MM.1S (cell line): Measurements from ENCODE around the gene PSTPIP1.

Experiments used
- DNase-seq: peaks from one replicate; pipeline ENCODE4 v3.0.0-alpha.2; 2015
- H2AFZ ChIP-seq: fragments of 300-600 bp; sonication (generic); 2 replicates; pipeline ENCODE4 v1.6.0; 2016; ENCODE audit warnings: antibody characterized with exemption, low read length
- H3F3A ChIP-seq: fragments of 300-600 bp; sonication (generic); 2 replicates; pipeline ENCODE4 v1.6.1; 2016; ENCODE audit warnings: mild to moderate bottlenecking, antibody characterized with exemption, low read length, moderate library complexity, mixed read lengths; ENCODE audit not compliant: insufficient read depth
- H3K27ac ChIP-seq: fragments of 300-600 bp; sonication (generic); 2 replicates; pipeline ENCODE4 v1.5.1; 2016; ENCODE audit warnings: mild to moderate bottlenecking, low read length
- H3K27me3 ChIP-seq: fragments of 300-600 bp; sonication (generic); replicated peaks from 2 replicates; pipeline ENCODE4 v1.6.0; 2016; ENCODE audit warnings: low read length; ENCODE audit not compliant: insufficient read depth
- H3K36me3 ChIP-seq: fragments of 300-600 bp; sonication (generic); replicated peaks from 2 replicates; pipeline ENCODE4 v1.6.1; 2016; ENCODE audit warnings: mild to moderate bottlenecking, low read length, mixed read lengths; ENCODE audit not compliant: insufficient read depth
- H3K4me1 ChIP-seq: fragments of 300-600 bp; sonication (generic); 2 replicates; pipeline ENCODE4 v1.6.1; 2016; ENCODE audit warnings: low read length, mixed read lengths
- H3K4me2 ChIP-seq: fragments of 300-600 bp; sonication (generic); 2 replicates; pipeline ENCODE4 v1.6.0; 2016; ENCODE audit warnings: low read depth, low read length
- H3K4me3 ChIP-seq: fragments of 300-600 bp; sonication (generic); 2 replicates; pipeline ENCODE4 v1.5.1; 2016; ENCODE audit warnings: low read length, mixed read lengths
- H3K79me2 ChIP-seq: fragments of 300-600 bp; sonication (generic); 2 replicates; pipeline ENCODE4 v1.6.1; 2016; ENCODE audit warnings: mixed run types, low read length, mixed read lengths
- H3K9ac ChIP-seq: fragments of 300-600 bp; sonication (generic); 2 replicates; pipeline ENCODE4 v1.6.1; 2016; ENCODE audit warnings: low read length, mixed read lengths
- H3K9me2 ChIP-seq: fragments of 300-600 bp; sonication (generic); replicated peaks from 2 replicates; pipeline ENCODE4 v1.6.1; 2016; ENCODE audit warnings: mild to moderate bottlenecking, low read length, mixed read lengths; ENCODE audit not compliant: insufficient read depth
- H3K9me3 ChIP-seq: fragments of 300-600 bp; sonication (generic); replicated peaks from 2 replicates; pipeline ENCODE4 v1.6.1; 2016; ENCODE audit warnings: mild to moderate bottlenecking, low read length, mixed read lengths; ENCODE audit not compliant: insufficient read depth
- H4K20me1 ChIP-seq: fragments of 300-600 bp; sonication (generic); 2 replicates; pipeline ENCODE4 v1.6.1; 2016; ENCODE audit warnings: mild to moderate bottlenecking, low read length, moderate library complexity, mixed read lengths; ENCODE audit not compliant: insufficient read depth
- CTCF ChIP-seq: fragments of 300-600 bp; sonication (generic); IDR thresholded peaks from 2 replicates; pipeline ENCODE4 v1.5.1; 2016; ENCODE audit warnings: antibody characterized with exemption, low read length, mixed read lengths
- EZH2 ChIP-seq: fragments of 300-600 bp; sonication (generic); optimal IDR thresholded peaks from 2 replicates; pipeline ENCODE3; 2017; ENCODE audit warnings: low read depth, mild to moderate bottlenecking, antibody characterized with exemption, low read length, mixed read lengths
- EZH2phosphoT487 ChIP-seq: fragments of 300-600 bp; sonication (generic); IDR thresholded peaks from 2 replicates; pipeline ENCODE4 v1.6.1; 2018; ENCODE audit warnings: antibody characterized with exemption, low read length

Gene PSTPIP1

GRCh38 chr15:76994001-76994400, 925 bp upstream of the PSTPIP1 start:
- Histone ChIP-seq H3K4me3 (no peak overlapping the region), H4K20me1 (no peaks in the 10 kb centered on the region), H3K36me3 (no peaks in the 10 kb centered on the region), H2AFZ (no peak overlapping the region), H3K79me2 (no peaks in the 10 kb centered on the region), H3K4me2 (no peak overlapping the region), H3K4me1 (no peaks in the 10 kb centered on the region), H3K9me3 (no peaks in the 10 kb centered on the region), H3K9me2 (no peaks in the 10 kb centered on the region), H3K27ac (no peak overlapping the region), H3K27me3 (no peaks in the 10 kb centered on the region), H3F3A (no peaks in the 10 kb centered on the region), H3K9ac (no peak overlapping the region)
- DNase-seq = no peak
- no peak for TF ChIP-seq CTCF
- TF ChIP-seq EZH2phosphoT487 = no peak
- no peak for TF ChIP-seq EZH2

DNA sequence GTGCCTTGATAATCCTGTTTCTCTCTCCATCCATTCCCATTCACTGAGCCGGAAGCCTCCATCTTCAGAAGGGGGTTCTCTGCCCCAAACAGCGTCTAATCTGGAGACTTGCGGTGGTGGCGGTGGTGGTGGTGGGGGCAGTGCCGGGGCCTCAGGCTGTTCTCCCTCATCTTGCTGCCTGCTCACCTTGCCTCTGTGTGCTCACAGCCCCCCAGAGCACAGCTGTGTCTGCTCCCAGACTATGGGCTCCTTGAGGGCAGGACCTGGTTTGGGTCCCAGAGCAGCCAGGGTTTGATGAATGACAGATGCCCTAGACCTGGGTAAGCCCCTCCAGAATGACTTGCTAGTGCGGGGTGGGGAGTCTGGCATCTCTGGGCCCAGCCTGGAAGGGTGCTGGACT, 430 bp upstream of the PSTPIP1 start:
- no peaks in the 10 kb centered on the region for H3K9me3 ChIP-seq
- no peak overlapping the region for H3K27ac ChIP-seq
- H3K36me3 ChIP-seq = no peaks in the 10 kb centered on the region
- no peak overlapping the region for H3K4me2 ChIP-seq
- H3K4me1 ChIP-seq = no peaks in the 10 kb centered on the region
- H3K9ac ChIP-seq = no peak overlapping the region
- no peak for TF ChIP-seq CTCF
- TF ChIP-seq EZH2 = no peak
- TF ChIP-seq EZH2phosphoT487 = no peak
- H2AFZ ChIP-seq = no peak overlapping the region
- no peaks in the 10 kb centered on the region for H3K27me3 ChIP-seq
- H3K9me2 ChIP-seq = no peaks in the 10 kb centered on the region
- no peaks in the 10 kb centered on the region for H4K20me1 ChIP-seq
- DNase-seq = no peak
- no peak overlapping the region for H3K4me3 ChIP-seq
- H3F3A ChIP-seq = no peaks in the 10 kb centered on the region
- no peaks in the 10 kb centered on the region for H3K79me2 ChIP-seq

DNA sequence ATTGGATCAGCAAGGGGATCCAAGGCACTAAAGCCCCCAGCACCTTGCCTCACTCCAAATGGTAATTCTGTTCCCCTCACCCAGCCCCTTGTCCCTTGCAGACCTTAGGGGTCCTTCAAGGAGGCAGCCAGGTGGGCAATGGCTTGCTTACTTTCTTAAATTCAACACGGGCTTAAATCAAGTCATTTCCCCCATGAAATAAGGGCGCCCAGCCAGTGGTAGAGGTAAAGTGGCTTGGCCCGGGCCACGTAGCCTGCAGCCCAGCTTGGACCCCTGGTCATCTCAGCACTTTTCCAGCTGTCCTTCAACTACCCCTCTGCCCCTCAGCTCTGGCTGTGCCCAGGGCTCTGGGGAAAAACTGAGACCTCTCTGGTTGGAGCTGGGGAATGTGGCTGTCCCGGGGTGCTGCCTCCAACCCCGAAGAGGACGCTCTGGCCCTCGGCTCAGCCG, 1.2 kb downstream of the PSTPIP1 start:
- H3F3A ChIP-seq = no peaks in the 10 kb centered on the region
- H3K9ac ChIP-seq = no peak overlapping the region
- H3K4me3 ChIP-seq = no peak overlapping the region
- no peak overlapping the region for H3K27ac ChIP-seq
- H3K9me2 ChIP-seq = no peaks in the 10 kb centered on the region
- H3K27me3 ChIP-seq = no peaks in the 10 kb centered on the region
- H3K9me3 ChIP-seq = no peaks in the 10 kb centered on the region
- no peaks in the 10 kb centered on the region for H3K36me3 ChIP-seq
- no peaks in the 10 kb centered on the region for H3K4me1 ChIP-seq
- H3K4me2 ChIP-seq = no peak overlapping the region
- H4K20me1 ChIP-seq = no peaks in the 10 kb centered on the region
- TF ChIP-seq CTCF = no peak
- H2AFZ ChIP-seq = no peak overlapping the region
- DNase-seq = no peak
- H3K79me2 ChIP-seq = no peaks in the 10 kb centered on the region
